Spleen (tissue), 7 donors: ENCODE data around the gene FIGN.

ENCODE experiments used
- CTCF ChIP-seq, 11 experiments: fragments of 200-600 bp in 7 of 11; fragments of 450-650 bp in 4 of 11; sonication (generic) in 4 of 11; IDR thresholded peaks in 8 of 11; conservative IDR thresholded peaks in 3 of 11; 1 replicate in 7 of 11; 2 replicates in 4 of 11; pipeline versions ENCODE4 v1.4.0 to v1.8.0; 2016 to 2021; ENCODE audit warnings: antibody characterized with exemption in 11 of 11, inconsistent platforms in 4 of 11, mild to moderate bottlenecking in 1 of 11
- POLR2A ChIP-seq, 3 donors: fragments of 450-650 bp; IDR thresholded peaks; one replicate each; pipeline ENCODE4 v1.5.1; 2017; ENCODE audit warnings: antibody characterized with exemption in 3 of 3, mild to moderate bottlenecking in 1 of 3
- donor health status: DM: no; HTN: no; CAD: no; lungs with moderate emphysema.
- donor health status: DM: no; HTN: no; CAD: no.
- donor health status: DM: no; HTN: no; CAD: no.

GRCh38 chr2:163610817-163611556 is 124.8 kb downstream of the FIGN start:
- TF ChIP-seq CTCF (IDR thresholded peaks at IDR 0.05 in 8 of 11, conservative IDR thresholded peaks at IDR 0.05 in 3 of 11) (peak in 2 of 11 experiments; percentile 10 to 30), POLR2A (IDR thresholded peaks at IDR 0.05) (no peak)
